ENCODE data around the gene WDR82. TPM values are rescaled to one million over a fixed set of nuclear protein-coding genes. Genes with fewer than 3 reads are reported as not detected.

Gene WDR82, protein sequence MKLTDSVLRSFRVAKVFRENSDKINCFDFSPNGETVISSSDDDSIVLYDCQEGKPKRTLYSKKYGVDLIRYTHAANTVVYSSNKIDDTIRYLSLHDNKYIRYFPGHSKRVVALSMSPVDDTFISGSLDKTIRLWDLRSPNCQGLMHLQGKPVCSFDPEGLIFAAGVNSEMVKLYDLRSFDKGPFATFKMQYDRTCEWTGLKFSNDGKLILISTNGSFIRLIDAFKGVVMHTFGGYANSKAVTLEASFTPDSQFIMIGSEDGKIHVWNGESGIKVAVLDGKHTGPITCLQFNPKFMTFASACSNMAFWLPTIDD
- total RNA-seq (2014; rRNA removed; shearing (Covaris generic)) = 89.2 and 115 TPM in 2 replicates

DNA sequence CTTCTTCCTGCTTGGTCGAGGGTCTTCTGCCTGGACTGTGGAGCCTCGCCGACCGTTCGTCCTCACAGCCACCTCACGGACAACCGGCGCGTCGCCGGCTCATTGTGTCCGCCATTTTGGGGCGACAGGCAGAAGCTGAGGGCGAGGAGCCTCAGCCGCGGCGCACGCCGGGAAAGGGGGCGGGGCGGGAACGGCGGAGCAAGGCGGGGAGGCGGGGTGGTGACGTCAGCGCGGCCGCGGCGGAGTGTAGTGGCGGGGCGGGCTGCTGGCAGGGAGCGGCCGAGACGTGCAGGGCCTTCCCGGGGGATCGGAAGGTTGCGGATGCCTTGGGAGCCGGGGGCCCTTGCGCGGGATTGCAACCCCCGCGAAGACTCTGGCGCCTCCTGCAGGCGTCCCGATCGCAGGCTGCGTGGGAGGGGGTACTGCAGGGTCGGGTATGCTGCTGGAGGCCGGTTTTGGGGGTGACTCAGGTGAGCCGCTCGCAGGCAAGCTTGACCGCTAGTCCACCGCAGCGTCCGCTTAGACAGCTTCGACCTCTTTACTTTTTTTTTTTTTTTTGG lies at the start of gene WDR82:
Gene WDR82 (minus strand): TSS at position 140 of the 560 bp plus-strand sequence. CDS start 288 bp downstream, outside the sequence.
- in situ Hi-C loops (cut with HindIII; ENCODE audit: low sequenced_read_pairs) = no loop called here
- peak; percentile 93 for DNase-seq (ENCODE audit: low spot score)

- in situ Hi-C loops (cut with HindIII; ENCODE audit: low sequenced_read_pairs) = no loop called here
Observed at GRCh38 chr3:52327486-52328290, 49.2 kb upstream of the WDR82 start.

DNA sequence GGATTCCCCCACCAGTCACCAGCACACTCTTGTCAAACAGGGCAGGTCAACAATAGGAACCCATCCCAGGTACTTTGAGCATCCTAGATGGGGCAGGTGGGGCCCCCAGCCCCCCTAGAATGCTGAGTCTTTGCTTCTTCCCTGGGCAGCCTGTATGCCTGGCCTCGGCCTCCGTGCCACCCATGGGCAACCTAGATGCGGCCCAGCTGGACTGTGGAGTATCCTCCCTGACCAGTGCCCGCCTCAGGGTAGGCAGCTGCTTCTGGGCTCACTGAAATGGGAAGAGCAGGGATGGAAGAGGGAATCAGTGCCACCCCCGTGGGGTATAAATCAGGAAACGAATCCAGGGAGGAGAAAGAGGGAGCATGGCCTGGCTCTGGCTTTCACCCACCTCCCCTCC lies 48.5 kb upstream of the WDR82 start:
- in situ Hi-C loops (cut with HindIII; ENCODE audit: low sequenced_read_pairs) = no loop called here
- no peak for DNase-seq (ENCODE audit: low spot score)

More at GRCh38 chr3:52327486-52328290, 49.2 kb upstream of the WDR82 start:
- DNase-seq (ENCODE audit: low spot score) = no peak

DNA sequence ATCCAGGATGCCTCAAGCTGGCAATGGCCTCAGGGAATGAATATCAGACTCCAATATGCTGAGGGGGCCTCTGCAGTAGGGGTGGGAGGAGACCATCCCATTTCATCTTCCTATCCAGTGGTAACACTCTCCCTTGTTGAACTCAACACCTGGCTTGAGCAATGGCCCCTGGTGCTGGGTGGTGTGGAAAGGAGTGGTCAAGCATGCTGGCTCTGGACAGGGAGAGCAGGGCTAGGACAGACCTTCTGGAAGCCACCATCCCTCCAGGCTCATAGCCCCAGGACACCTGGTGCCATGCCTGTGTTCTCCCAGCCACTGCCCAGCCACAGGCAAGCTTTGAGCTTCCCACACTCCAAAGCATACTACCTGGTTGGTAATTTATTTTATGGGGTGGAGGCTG lies 47.2 kb upstream of the WDR82 start:
- in situ Hi-C loops (cut with HindIII; ENCODE audit: low sequenced_read_pairs) = no loop called here
- no peak for DNase-seq (ENCODE audit: low spot score)

DNA sequence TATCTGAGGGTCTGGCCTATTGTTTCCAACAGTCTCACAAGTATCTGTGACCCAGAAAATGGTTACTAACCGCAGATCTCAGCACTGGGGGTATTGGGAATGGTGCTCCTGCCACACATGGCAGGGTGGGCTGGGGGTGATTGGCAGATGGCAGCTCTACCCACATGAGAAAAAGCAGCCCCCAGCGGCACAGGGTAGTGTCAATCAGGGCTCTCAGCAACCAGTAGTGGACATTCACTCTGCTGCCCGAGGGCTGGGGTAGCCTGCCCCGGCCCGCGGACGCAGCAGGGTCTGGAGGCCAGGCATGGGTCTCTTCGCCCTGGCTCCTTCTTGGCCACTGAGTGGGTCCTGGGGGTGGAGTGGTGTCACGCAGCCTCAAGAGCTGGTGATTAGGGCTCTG lies 46.2 kb upstream of the WDR82 start:
- in situ Hi-C loops (cut with HindIII; ENCODE audit: low sequenced_read_pairs) = no loop called here
- DNase-seq (ENCODE audit: low spot score) = no peak

DNA sequence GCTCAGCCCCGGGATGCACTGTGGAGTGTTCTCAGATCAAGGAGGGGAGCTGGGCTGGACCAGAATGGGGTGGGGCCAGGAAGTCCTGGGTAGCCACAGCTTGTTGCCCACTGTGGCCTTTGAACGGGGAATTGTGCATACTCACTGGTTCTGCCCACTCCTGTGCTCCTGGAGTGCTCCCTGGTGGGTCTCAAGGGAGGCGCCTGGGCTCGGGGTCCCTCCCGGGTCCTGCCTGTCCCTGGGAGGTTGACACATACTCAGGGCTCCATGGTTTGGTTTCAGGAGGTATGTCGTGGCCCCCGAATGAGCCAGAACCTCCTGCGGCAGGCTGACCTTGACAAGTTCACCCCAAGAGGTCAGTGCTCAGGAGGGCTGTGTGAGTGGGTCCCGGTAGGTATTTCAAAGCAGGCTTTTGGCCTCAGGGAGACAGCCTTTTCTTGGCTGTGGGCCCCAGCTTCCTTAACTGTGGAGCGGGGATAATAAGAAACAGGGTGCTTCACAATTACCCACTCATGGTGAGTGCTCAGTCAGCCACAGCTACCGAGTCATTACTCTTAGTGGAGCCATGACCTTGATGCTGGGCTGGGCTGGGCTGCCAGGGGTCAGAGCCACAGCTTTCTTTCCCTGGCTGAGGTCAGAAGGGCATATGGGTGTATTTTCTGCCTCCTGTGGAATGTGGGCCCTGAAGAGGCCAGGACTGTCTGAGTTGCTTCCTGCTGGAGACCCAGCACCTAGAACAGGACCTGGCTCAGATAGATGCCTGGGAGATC lies 45.3 kb upstream of the WDR82 start:
- DNase-seq (ENCODE audit: low spot score) = no peak
- in situ Hi-C loops (cut with HindIII; ENCODE audit: low sequenced_read_pairs) = no loop called here

GRCh38 chr3:52322466-52322865 lies 44.0 kb upstream of the WDR82 start:
- no peak for DNase-seq (ENCODE audit: low spot score)
- in situ Hi-C loops (cut with HindIII; ENCODE audit: low sequenced_read_pairs) = no loop called here

DNA sequence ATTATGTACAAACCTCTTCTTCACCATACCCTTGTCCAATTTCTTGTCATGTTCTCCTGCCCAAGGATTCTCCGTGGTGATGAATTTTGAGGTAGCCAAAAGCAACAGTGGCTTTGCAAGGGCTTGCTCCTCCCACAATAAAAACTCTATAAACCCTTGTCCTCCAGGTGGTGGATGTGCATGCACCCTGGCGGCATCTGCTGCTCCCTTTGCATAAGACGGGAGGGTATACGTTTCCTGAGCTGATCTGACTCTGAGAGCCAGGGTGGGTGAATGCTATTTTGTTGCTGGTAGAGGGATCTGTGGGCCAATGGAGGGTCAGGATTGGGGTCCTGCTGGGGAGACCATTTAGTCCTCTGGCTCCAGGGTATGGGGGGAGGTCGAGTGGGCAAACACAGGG lies 43.0 kb upstream of the WDR82 start:
- DNase-seq (ENCODE audit: low spot score) = no peak
- in situ Hi-C loops (cut with HindIII; ENCODE audit: low sequenced_read_pairs) = no loop called here

GRCh38 chr3:52319921-52320595 lies 41.6 kb upstream of the WDR82 start:
- in situ Hi-C loops (cut with HindIII; ENCODE audit: low sequenced_read_pairs) = no loop called here
- no peak for DNase-seq (ENCODE audit: low spot score)

DNA sequence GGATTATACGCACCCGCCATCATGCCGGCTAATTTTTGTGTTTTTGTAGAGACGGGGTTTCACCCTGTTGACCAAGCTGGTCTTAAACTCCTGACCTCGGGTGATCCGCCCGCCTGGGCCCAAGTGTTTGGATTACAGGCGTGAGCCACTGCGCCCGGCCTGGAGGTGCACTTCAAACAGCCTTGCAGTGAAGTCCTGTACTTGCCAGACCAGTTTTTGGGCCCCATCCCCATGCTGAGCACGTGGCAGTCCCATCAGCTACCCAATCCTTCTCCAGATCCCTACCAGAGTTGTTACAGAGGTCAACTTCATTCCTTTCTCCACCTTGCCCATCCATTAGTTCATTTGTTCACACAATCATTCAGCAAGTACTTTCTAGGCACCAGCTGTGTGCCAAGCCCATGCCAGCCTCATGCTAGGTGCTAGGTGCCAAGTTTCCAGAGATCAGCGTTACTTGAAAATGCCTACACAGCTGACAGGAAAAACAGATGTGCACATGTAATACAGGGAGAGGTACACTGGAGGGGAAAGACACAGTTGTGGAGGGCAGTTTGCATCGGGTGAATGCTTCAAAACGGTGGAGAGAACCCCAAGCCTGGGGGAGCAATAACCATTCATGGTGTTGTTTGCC lies 39.9 kb upstream of the WDR82 start:
- in situ Hi-C loops (cut with HindIII; ENCODE audit: low sequenced_read_pairs) = no loop called here
- no peak for DNase-seq (ENCODE audit: low spot score)

DNA sequence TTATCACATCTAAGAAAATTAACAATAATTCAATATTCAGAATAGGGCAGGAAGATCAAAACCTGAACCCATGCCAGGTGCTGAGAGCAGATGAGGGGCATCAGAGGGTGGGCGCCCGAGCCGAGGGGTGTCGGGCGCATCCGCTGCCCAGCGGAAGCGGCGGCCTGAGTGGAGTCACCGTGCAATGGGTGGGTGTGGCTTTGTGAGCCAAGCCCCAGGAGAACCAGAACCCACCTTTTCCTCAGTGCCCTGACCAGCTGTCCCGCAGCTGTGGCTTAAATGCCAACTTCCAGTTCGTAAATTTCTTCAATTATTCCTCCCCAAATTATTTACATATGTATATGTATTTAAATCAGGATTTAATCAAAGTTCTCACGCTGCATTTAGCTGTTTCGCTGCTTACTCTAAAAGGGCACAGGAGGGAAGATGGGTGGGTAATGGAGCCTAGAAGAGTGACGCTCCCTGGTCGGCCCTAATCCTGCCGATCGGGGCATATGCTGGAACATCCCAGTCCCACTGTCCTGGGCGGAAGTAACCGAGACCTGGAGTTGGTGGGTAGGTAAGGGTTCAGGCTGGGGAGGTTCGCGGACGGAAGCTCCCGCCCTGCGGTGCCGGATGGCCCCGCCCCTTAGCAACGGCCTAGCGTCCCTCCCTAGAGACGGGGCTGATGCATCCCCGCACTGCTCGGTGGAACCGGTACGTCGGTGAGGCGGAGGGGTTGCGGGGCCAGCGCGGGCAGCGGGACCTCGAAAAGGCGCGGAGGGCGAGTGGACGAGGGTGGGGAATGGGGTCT lies 39.0 kb upstream of the WDR82 start:
- in situ Hi-C loops (cut with HindIII; ENCODE audit: low sequenced_read_pairs) = no loop called here
- DNase-seq (ENCODE audit: low spot score) = no peak

GRCh38 chr3:52315977-52316764 lies 37.7 kb upstream of the WDR82 start, which contains the start of gene DNAH1:
Gene DNAH1 (plus strand): TSS chr3:52316319. CDS start chr3:52322443, 6,124 bp downstream.
- in situ Hi-C loops (cut with HindIII; ENCODE audit: low sequenced_read_pairs) = no loop called here
- no peak for DNase-seq (ENCODE audit: low spot score)

GRCh38 chr3:52315006-52315405 lies 36.6 kb upstream of the WDR82 start:
- DNase-seq (ENCODE audit: low spot score) = no peak
- in situ Hi-C loops (cut with HindIII; ENCODE audit: low sequenced_read_pairs) = no loop called here

GRCh38 chr3:52314489-52314888 lies 36.0 kb upstream of the WDR82 start:
- in situ Hi-C loops (cut with HindIII; ENCODE audit: low sequenced_read_pairs) = no loop called here
- DNase-seq (ENCODE audit: low spot score) = no peak

- DNase-seq (ENCODE audit: low spot score) = no peak
- in situ Hi-C loops (cut with HindIII; ENCODE audit: low sequenced_read_pairs) = no loop called here
Observed at GRCh38 chr3:52313774-52314188, 35.3 kb upstream of the WDR82 start.

- in situ Hi-C loops (cut with HindIII; ENCODE audit: low sequenced_read_pairs) = no loop called here
- DNase-seq (ENCODE audit: low spot score) = no peak
Observed at GRCh38 chr3:52313188-52313773, 34.8 kb upstream of the WDR82 start.
